CD4-positive, alpha-beta T cell treated with Interleukin-10 for 1 hour (primary cell): ENCODE results near the gene ACKR3.

Experiments
- DNase-seq: peaks from one replicate; pipeline ENCODE4 v3.0.0-alpha.2; 2020

Gene ACKR3

GRCh38 chr2:236587861-236588815 is 18.5 kb downstream of the ACKR3 start:
- no peak for DNase-seq

DNA sequence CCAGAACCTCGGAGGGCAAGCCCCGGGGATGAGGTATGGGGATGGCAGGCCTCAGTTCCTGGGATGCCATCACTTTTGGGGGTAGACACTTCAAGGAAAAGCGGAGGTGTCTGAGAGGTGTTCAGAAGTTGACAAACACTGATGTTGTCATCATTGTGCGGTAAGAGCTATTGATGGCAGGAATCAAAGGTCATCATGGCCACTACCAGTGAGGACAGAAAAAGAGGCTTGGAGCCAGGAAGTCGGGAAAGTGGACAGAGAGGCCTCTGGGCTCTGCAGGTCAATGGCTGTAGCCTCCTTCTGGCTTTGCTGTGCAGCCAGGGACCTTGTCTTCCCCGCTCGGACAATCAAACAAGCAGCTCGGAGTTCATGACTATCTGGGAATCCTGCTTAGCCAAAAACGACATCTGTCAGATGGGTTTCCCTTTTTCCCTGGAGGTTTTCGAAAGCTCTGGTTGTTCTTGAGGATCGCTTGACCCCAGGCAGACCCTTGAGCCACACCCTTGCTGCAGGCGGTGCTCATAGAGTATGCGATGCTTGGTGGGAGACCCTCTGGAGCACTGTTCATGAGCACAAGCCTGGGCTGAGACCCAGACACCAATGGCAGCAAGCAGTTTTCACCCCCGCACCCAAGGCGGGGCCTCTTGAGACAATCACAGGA is 19.4 kb downstream of the ACKR3 start:
- DNase-seq: no peak

DNA sequence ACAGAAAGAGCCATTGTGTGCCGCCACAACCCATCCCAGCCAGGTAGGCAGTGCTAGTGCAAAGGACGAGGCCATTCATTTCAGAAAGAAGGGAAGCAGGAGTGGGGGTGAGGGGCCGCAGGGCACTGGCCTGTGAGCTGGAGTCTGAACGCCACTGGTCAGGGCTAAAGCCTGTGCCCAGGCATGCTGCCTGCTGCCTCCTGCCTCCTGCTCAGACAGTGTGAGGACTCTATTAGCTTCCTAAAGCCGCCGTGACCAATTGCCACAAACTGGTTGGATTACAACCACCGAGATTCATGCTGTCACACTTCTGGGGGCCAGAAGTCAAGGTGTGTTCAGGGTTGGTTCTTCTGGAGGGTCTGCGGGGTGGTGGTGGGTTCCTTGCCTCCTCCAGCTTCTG is 21.2 kb downstream of the ACKR3 start:
- DNase-seq: no peak

DNA sequence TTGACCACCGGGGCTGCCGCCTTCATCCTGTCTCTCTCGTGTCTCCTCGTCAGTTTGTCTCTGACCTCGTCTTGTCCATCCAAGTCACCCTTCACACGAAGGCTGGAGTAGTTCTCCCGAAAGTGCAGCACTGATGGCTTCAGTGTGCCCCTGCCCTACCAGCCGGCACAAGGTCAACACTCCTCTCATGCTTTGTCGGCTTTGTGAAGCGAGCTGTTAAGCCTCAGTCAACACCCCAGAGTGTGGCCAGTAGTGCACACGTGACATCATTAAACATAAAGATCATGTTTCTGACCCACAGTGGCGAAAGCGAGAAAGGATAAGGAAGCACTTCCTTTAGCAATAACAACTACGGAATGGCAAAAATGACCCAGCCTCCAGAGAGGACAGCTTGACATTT is 23.2 kb downstream of the ACKR3 start:
- no peak for DNase-seq

- no peak for DNase-seq
Observed at GRCh38 chr2:236593531-236593930, 23.9 kb downstream of the ACKR3 start.

GRCh38 chr2:236593956-236594355 is 24.3 kb downstream of the ACKR3 start:
- DNase-seq: no peak

DNA sequence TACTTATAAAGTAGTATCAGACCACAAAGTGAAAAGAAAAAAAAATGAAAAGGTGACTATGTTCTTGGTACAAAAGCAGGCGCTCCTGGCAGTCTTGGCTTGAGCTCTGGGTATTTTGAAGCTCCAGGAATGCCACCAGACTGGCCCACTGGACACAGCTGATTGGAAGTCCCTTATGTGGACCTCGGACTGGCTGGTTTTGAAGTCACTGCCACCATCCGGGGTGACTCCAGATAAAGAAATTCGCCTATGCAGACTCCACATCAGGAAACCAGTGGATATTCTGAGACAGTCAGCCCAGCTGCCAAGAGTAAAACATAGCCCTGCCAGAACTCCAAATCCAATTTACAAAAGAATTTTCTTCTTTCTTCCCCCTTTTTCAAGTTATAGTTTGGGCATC is 28.0 kb downstream of the ACKR3 start:
- DNase-seq: no peak

GRCh38 chr2:236599059-236599458 is 29.4 kb downstream of the ACKR3 start:
- DNase-seq: no peak

DNA sequence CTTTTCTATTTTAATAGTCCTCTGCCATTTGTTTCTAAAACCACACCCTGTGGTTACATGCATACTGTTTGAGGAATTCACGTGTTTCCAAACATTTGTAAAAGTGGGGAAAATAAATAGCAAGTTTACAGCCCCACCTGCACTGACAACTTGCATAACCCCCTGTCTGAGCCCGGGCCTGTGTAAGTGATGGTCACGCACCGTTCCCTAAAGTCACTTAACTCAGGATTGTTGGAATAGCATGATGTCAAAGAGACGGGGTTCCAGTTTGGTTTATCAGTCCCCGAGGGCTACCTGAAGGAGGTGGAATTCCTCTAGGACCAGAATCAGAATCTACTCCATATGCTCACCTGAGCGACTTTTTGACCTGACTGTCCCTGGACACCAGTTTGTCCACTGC is 30.5 kb downstream of the ACKR3 start:
- DNase-seq: no peak

DNA sequence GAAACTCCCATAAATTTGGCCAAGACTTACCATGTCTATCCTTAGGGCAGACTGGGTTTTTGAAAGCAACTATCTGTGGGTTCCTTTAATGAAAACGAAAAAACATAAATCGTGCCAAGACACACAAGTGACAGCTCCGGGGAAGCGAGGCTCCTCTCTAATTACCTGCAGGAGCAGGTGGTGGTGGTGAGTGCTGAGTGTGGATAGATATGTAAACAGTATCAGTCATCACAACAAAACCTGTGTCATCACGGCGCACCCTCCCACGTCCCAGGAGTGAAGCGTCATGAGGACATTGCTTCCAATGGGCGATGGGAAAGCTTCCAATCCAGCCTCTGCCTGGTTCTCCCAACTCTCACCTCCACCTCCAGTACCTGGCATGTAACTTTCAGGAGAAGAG is 31.3 kb downstream of the ACKR3 start:
- no peak for DNase-seq

GRCh38 chr2:236601316-236602202 is 31.9 kb downstream of the ACKR3 start:
- no peak for DNase-seq

DNA sequence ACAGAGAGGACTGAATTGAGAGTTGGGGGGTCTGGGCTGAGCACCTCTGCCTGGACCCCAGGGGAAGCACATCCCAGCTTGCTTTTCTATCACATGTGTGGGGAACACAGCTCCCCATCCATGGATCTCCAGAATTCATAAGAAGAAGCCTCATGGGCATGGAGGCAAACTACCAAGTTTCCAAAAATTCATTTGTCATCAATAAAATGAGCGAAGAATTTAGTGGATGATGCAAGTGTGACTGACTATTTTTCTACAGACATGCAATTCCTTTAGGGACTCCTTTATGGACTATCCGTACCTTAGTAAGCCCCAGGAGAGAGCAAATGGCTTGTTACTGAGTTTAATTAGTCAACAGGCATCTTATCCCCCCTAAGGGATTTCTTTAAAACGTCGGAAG is 33.1 kb downstream of the ACKR3 start:
- DNase-seq: no peak

- DNase-seq: no peak
Observed at GRCh38 chr2:236603361-236604015, 33.9 kb downstream of the ACKR3 start.

DNA sequence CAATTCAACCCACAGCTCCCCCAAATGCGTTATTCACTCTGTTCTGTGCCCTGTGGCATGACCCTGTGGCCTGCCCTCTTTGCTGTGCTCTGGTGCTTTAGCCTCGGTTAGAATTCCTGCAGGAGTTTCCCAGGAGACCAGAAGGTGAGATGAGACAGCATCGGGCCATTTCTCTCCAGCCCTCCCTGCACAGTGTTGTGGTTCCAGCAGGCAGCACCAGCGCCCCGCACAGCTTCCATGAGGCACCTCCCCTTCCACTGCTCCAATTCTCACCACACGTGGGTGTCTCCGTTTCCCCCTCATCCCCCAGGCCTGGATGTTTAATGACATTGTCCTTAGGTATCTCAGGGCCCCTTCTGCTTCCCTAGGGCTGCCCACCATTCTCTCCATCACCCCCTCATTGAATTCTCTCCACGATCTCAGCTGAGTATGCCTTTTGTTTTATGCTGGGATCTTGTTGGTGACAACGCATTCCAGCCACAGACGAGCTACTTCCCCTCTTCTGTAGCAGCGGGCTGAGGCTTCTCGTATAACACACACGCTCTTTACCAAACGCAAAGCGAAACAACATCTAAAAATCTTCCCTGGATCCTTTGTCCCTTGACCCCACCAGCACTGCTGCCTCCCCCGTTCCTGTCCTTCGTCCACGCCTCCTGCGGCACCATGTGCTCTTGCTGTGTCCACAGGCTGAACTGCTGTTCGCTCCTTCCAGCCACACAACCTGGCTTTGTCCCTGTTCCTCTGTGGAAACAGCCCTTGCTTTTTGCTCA is 35.1 kb downstream of the ACKR3 start:
- DNase-seq: no peak

- no peak for DNase-seq
Observed at GRCh38 chr2:236605345-236605734, 35.7 kb downstream of the ACKR3 start.

DNA sequence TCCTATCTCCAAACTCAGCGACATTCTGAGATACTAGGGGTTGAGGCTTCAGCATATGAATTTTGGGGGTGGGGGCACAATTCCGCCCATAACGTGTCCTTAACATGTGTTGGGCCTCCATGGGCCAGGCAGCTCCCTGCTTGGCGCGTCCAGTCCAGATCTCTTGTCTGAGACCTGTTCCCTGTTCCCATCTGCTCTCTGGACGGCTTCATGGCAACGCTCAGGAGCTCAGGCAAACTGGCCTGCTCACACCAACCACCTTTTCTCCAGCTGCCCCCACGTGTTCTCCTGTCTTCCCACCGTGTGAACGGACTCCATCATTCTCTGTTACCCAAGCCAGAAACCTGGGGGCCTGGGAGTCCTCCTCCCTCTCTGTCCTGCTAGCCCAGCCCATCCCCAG is 36.4 kb downstream of the ACKR3 start:
- no peak for DNase-seq

DNA sequence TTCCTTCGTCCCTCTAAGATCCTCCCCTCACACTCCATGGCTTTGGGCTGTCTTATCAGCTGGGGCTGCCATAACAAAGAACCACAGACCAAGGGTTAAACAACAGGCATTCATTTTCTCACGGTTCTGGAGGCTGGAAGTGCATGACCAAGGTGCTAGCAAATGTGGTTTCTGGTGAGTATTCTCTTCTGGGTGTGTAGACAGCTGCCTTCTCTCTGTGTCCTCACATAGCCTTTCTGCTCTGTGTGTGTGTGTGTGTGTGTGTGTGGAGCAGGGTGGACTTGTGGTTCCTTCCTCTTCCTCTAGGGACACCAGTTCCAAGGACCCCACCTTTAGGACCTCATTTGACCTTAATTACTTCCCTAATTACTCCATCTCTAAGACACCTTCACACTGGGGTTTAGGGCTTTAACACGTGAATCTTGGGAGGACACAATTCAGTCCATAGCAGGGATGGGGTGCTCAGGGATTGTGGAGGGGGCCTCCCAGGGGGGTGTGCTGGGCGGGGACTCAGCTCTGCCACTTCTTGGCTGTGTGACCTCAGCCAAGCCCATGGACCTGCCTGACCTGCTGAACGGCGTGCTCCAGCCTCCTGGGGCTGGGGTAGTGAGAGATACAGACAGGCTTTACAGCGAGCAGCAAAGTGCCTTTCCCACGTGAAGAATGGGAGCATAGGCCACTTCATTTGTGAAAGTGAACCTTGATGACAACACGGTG is 38.0 kb downstream of the ACKR3 start:
- peak; percentile 38 for DNase-seq

DNA sequence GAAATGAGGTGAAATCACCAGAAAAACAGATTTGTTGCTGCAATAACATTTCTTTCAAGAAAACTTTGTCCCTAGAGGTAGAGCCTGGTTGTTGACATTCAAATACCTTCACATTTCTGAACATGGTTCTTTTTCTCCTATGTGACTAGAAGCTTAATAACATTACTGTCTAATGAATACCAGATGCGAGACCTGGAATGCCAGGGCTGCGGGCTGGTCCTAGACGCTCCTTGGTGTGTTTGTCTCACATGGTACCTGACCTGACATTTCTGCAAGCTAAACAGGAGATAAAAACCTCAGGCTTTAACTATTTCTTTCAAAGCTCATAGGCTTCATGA is 38.5 kb downstream of the ACKR3 start:
- DNase-seq: no peak

GRCh38 chr2:236608710-236609109 is 39.1 kb downstream of the ACKR3 start:
- no peak for DNase-seq

- DNase-seq: no peak
Observed at GRCh38 chr2:236610991-236611821, 41.6 kb downstream of the ACKR3 start.

DNA sequence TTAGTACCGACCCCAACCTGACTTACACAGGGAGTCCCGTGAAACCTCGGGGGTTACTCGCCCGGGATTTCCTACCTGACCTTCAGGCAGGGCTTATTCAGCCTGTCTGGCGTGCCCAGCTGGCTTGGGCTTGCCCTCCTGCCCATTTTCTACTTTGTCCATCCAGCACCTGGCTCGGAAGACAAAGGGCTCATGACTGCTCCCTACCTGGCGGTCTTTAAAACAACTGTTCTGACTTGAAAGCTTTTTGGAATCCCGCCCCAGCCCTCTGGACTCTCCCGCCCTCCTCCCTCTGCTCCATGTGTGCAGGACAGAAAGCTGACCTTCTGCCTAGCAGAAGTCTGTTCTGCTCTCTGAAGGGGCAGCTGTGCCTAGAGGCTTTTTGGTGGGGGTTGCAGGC is 43.1 kb downstream of the ACKR3 start:
- DNase-seq: no peak
